PC-3 (cell line): Measurements from ENCODE around the gene SLC4A4.

ENCODE experiments used
- CTCF ChIP-seq: fragments of 300-600 bp; sonication (generic); conservative IDR thresholded peaks from 2 replicates; pipeline ENCODE4 v1.5.1; 2017; ENCODE audit warnings: antibody characterized with exemption, low read depth, mild to moderate bottlenecking, low read length
- EZH2 ChIP-seq: fragments of 300-600 bp; sonication (generic); IDR thresholded peaks from one replicate; pipeline ENCODE4 v1.6.1; 2017; ENCODE audit warnings: antibody characterized with exemption, mild to moderate bottlenecking, low read length; ENCODE audit not compliant: unreplicated experiment

DNA sequence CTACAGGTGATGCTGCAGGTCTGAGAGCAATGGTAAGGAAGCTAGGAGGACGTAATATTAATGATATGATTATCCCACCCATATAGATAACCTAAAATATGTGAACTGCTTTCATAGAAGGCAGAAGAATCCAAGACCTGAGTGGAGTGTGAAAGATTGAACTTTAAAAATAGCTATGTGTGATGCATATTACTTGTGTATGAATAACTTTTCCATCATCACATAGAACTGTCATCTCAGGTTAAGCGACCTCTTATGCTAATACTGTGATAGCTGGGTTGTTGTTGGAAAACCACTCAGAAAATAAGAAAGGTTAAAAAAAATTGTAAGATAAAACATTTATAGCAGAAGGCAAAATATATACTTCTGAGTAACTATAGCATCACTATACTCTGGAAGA lies 90.3 kb downstream of the SLC4A4 start:
- TF ChIP-seq CTCF (no peak), EZH2 (no peak)
